ENCODE results near the gene MAST2. TPM values are rescaled to one million over a fixed set of nuclear protein-coding genes. Genes with fewer than 3 reads are reported as not detected.

The MAST2 gene
- total RNA-seq, 2 donors from 2014 or later, result 31.8 to 73.2 TPM

DNA sequence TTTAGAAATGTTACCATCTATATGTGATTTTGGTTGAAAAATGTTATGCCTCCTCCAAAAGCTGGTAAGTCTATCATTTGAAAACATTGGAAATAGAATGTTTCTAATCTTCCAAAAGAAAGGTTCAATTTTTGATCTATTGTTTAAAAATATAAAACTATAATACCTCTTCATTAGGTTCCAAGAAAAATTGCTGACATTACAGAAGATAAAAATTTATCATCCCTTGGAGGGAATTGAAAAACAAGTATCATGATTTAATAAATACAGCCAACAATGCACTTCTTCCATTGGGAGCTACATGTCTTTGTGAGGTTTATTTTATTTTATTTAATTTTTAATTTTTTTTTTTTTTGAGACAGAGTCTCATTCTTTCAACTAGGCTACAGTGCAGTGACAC is 180.6 kb downstream of the MAST2 start:
- Mint-ChIP-seq H3K36me3 (no peaks in the 10 kb centered on the region), H3K9me3 (no peaks in the 10 kb centered on the region), H3K27me3 (no peaks in the 10 kb centered on the region), H3K27ac (no peak overlapping the region), H3K4me3 (no peak overlapping the region), H3K4me1 (ENCODE audit: low read depth in 2 of 2) (peaks cover 0 to 3% of the 10 kb centered on the region in 2 donors)
- DNase-seq (ENCODE audit: low spot score) (no peak), ATAC-seq (no peak)

DNA sequence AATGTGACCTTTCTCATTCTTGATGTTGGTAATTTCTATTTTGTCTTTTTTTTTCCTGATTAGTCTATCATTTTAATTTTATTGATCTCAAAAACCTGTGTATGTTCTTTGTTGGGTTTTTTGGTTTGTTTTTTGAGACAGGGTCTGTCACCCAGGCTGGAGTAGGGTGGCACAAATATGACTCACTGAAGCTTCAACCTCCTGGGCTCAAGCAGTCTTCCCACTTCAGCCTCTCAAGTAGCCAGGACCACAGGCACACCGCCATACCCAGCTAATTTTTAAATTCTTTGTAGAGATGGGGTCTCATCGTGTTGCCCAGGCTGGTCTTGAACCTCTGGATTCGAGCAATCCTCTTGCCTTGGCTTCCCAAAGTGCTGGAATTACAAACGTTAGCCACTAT is 183.8 kb downstream of the MAST2 start:
- Mint-ChIP-seq H3K4me1 (ENCODE audit: low read depth in 2 of 2) (peaks cover 0 to 10% of the 10 kb centered on the region in 2 donors), H3K9me3 (no peaks in the 10 kb centered on the region), H3K36me3 (no peaks in the 10 kb centered on the region), H3K27ac (no peak overlapping the region), H3K27me3 (no peaks in the 10 kb centered on the region), H3K4me3 (no peak overlapping the region)
- DNase-seq (ENCODE audit: low spot score) (no peak), ATAC-seq (no peak)

DNA sequence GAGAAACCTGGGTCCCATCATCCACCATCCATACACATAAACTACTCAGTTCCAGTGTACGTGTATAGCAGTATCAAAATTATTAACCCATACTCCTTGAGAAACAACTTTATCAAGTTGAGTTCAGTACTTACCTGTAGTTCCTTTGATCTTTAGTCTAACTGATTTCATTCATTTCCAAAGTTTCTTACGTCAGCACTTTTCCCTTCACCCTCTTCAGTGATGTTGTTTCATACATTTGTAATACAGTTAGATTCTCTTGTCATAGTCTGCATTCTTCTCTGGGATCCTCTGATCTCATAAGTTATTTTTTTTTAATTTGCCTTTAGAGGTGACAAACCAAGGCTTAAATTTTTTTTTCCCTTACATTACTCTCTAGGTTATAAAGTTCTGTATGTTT is 185.8 kb downstream of the MAST2 start:
- H3K9me3 Mint-ChIP-seq, result no peaks in the 10 kb centered on the region
- no peak overlapping the region for H3K27ac Mint-ChIP-seq
- ATAC-seq, result no peak

DNA sequence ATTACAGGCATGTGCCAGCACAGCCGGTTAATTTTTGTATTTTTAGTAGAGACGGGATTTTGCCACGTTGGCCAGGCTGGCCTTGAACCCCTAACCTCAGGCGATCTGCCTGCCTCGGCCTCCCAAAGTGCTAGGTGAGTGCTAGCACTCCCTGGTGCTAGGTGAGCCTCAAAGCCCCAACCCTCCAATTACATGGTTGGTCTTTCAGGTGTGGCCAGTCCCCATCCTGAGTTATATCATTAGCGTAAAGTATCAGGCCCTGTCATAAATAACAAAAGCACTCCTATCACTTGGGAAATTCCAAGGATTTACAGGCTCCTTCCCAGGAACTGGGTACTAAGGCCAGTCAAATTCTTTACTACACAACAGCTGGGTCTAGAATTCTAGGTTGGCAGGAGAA is 191.0 kb downstream of the MAST2 start:
- Mint-ChIP-seq H3K36me3 (no peaks in the 10 kb centered on the region), H3K4me1 (ENCODE audit: low read depth in 2 of 2) (peaks cover 0 to 10% of the 10 kb centered on the region in 2 donors), H3K27me3 (no peaks in the 10 kb centered on the region), H3K4me3 (no peak overlapping the region), H3K9me3 (no peaks in the 10 kb centered on the region), H3K27ac (no peak overlapping the region)
- ATAC-seq (no peak), DNase-seq (ENCODE audit: low spot score) (no peak)

More for the DNA sequence above, 185.8 kb downstream of the MAST2 start:
- no peak for DNase-seq (ENCODE audit: low spot score)
- H3K36me3 Mint-ChIP-seq, result no peaks in the 10 kb centered on the region
- peaks cover 0 to 10% of the 10 kb centered on the region in 2 donors for H3K4me1 Mint-ChIP-seq (ENCODE audit: low read depth in 2 of 2)
- H3K4me3 Mint-ChIP-seq, result no peak overlapping the region
- H3K27me3 Mint-ChIP-seq, result no peaks in the 10 kb centered on the region

DNA sequence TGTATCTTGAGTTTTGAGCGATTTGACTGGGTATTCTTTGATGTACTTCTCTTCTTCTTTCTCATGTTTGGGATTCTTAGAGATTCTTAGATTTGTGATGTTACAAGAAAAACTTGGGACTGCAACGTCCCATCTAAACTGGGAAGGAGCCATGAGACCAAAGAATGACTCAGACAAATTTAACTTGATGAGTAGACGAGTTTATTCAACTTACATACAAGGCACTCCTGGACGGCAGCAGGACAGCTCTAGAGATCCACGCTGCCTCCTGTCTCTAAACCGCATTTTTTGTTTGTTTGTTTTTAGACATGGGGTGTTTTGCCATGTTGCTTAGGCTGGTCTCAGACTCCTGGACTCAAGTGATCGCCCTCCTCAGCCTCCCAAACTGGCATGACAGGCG is 191.9 kb downstream of the MAST2 start:
- Mint-ChIP-seq H3K4me3 (no peak overlapping the region), H3K27me3 (no peaks in the 10 kb centered on the region), H3K27ac (no peak overlapping the region), H3K4me1 (ENCODE audit: low read depth in 2 of 2) (peaks cover 0 to 7% of the 10 kb centered on the region in 2 donors), H3K9me3 (no peaks in the 10 kb centered on the region), H3K36me3 (no peaks in the 10 kb centered on the region)
- DNase-seq (ENCODE audit: low spot score), result no peak
- no peak for ATAC-seq

DNA sequence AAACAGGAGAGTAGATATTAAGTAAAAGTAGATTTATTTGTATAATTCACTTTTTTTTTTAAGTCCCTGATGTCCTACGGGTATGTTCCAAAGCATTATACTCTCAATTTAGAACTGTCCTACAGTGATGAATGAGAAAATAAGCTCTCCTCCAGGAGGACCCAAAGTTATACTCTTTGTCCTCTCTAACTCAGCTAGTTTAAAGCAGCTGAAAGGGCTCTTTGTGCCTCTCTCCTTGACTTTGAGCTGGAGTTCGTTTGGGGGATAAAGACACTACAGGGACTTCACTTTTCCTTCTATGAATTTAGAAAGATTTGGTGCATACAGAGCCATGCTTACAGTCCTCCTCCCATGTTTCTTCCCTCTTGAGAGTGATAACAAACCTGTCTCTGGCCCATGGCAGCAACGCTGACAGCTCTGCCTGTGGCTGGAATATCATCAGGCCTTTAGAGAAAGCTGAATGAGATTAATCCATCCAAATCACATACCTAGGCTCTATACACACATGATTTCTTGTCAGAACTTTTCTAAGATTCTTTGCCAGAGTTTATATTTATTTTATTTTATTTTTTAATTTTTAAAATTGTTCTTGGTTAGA is 194.7 kb downstream of the MAST2 start:
- ATAC-seq (no peak), DNase-seq (ENCODE audit: low spot score) (no peak)
- Mint-ChIP-seq H3K4me1 (ENCODE audit: low read depth in 2 of 2) (peaks cover 0 to 3% of the 10 kb centered on the region in 2 donors), H3K36me3 (no peaks in the 10 kb centered on the region), H3K27ac (peak overlapping the region in 1 of 2 donors; percentile 32), H3K9me3 (no peaks in the 10 kb centered on the region), H3K4me3 (no peak overlapping the region), H3K27me3 (no peaks in the 10 kb centered on the region)

DNA sequence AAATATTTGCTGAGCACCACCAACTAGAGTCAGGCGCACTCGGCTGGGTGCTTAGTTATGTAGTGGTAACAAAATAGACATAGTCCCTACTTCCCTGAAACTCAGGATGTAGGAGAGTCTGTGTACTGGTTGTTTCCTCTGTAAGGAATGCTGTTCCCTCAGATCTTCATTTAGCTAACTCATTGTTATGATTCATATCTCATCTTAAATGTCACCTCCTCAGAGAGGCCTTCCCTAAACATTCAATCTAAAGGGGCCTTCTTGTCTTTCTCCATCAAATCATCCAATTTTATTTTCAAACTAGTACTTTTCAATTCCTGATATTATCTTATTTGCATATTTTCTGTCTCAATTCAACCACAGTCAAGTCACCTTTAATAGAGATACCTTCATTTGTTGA is 196.1 kb downstream of the MAST2 start:
- no peaks in the 10 kb centered on the region for H3K36me3 Mint-ChIP-seq
- ATAC-seq (no peak), DNase-seq (ENCODE audit: low spot score) (no peak)
- H3K27ac Mint-ChIP-seq, result no peak overlapping the region
- H3K4me3 Mint-ChIP-seq, result no peak overlapping the region
- no peaks in the 10 kb centered on the region for H3K27me3 Mint-ChIP-seq
- H3K9me3 Mint-ChIP-seq, result no peaks in the 10 kb centered on the region
- peaks cover 0 to 3% of the 10 kb centered on the region in 2 donors for H3K4me1 Mint-ChIP-seq (ENCODE audit: low read depth in 2 of 2)

DNA sequence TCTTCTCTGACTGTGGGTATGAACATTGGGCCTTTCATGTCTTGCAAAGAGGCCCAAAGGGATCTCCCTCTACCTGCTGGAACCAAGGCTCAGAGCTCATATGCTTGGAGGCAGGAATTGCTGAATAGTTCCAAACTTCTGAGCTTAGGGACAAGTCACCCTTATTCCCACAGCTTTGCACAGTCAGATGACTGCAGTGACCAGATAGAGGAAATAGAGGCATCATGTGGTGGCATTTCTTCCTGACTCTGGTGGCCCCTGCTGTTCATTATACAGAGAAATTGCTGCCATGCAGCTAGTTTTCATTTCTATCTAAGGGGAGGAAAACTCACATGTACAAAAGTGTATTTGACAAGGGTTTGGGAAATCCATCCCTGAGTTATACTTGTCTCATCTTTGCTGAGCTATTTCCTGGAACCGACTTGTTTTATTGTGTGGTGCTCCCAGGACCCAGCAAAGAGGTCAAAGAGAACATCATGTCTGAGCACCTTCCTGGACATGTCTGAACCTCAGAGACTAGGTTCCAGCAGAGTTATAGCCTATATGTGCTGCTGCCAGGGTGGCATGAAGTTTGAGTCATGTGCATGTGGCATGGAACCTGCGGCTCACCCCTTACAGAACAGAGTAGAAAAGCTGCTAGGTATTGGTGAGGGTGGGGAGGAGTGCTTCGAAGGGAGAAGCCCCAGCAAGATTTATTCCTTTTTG is 197.8 kb downstream of the MAST2 start:
- ATAC-seq, result no peak

DNA sequence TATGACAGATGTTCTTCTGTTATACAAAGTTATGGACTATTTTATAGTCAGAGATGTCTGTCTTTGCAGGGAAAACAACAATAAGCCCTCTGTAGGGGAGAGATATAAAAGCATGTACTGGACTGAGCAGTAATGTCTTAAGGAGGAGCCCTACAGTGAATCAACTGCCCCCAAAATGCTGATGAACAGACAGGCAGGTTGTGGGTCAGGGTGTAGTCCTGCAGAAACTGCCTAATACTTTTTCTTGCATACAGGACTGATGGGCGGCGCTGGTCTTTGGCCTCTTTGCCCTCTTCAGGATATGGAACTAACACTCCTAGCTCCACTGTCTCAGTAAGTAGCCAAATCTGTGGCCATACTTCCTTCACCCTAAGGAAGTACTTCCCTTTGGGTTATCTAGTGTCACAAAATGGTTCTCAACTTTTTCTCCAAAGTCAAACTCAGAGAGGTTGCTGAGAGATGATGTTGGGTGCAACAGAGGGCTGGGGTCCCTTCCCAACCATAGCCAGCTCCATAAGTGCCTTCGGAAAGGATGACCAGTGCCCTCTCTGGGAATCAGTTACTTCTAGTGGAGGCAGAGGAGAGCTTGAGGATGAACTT is 199.2 kb downstream of the MAST2 start:
- DNase-seq (ENCODE audit: low spot score), result no peak
- Mint-ChIP-seq H3K27me3 (no peaks in the 10 kb centered on the region), H3K4me3 (no peak overlapping the region), H3K27ac (no peak overlapping the region), H3K9me3 (no peaks in the 10 kb centered on the region), H3K36me3 (peaks cover 8% of the 10 kb centered on the region), H3K4me1 (ENCODE audit: low read depth in 2 of 2) (no peaks in the 10 kb centered on the region)
- ATAC-seq, result no peak

More for the DNA sequence above, 197.8 kb downstream of the MAST2 start:
- no peaks in the 10 kb centered on the region for H3K9me3 Mint-ChIP-seq
- no peak for DNase-seq (ENCODE audit: low spot score)
- H3K27me3 Mint-ChIP-seq, result no peaks in the 10 kb centered on the region
- no peak overlapping the region for H3K27ac Mint-ChIP-seq
- no peak overlapping the region for H3K4me3 Mint-ChIP-seq
- no peaks in the 10 kb centered on the region for H3K36me3 Mint-ChIP-seq
- H3K4me1 Mint-ChIP-seq (ENCODE audit: low read depth in 2 of 2), result no peaks in the 10 kb centered on the region

DNA sequence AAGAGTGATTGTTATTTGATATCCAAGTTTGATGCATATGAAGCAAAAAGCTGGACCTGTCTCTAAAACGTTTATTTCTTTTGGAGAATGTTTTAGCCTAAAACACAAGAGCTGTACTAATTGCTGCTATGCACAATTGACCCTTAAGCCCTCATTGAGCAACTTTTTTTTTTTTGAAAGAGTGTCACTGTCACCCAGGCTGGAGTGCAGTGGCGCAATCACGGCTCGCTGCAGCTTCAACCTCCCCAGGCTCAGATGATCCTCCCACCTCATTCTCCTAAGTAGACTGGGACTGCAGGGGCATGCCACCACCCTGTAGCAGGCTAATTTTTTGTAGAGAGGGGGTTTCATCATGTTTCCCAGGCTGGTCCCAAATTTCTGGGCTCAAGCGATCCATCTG is 199.9 kb downstream of the MAST2 start:
- H3K9me3 Mint-ChIP-seq, result no peaks in the 10 kb centered on the region
- no peak overlapping the region for H3K4me3 Mint-ChIP-seq
- ATAC-seq (peak in 1 of 2 donors; percentile 28), DNase-seq (ENCODE audit: low spot score) (no peak)
- H3K27ac Mint-ChIP-seq, result no peak overlapping the region
- H3K4me1 Mint-ChIP-seq (ENCODE audit: low read depth in 2 of 2), result no peaks in the 10 kb centered on the region
- peaks cover 10% of the 10 kb centered on the region for H3K36me3 Mint-ChIP-seq
- H3K27me3 Mint-ChIP-seq, result no peaks in the 10 kb centered on the region

DNA sequence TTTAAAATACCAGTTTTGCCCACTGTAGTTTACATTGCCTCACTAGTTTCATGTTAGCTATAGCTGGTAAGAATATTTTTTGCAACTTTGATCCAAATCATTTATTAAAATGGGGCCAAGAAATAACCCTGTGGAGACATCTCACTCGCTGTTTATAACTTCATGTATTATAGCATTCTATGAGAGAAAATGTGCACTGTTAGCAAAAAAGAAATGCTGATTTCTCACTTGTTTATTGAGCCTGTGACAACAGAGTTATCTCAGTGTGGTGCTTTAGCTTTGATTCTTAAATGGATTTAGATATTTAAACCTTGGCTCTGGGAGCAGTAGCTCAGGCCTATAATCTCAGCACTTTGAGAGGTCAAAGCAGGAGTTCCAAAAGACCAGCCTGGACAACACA is 201.1 kb downstream of the MAST2 start:
- Mint-ChIP-seq H3K4me1 (ENCODE audit: low read depth in 2 of 2) (no peaks in the 10 kb centered on the region), H3K27ac (no peak overlapping the region), H3K4me3 (no peak overlapping the region), H3K36me3 (peaks cover 15% of the 10 kb centered on the region), H3K9me3 (no peaks in the 10 kb centered on the region), H3K27me3 (no peaks in the 10 kb centered on the region)
- no peak for ATAC-seq
- DNase-seq (ENCODE audit: low spot score), result no peak

DNA sequence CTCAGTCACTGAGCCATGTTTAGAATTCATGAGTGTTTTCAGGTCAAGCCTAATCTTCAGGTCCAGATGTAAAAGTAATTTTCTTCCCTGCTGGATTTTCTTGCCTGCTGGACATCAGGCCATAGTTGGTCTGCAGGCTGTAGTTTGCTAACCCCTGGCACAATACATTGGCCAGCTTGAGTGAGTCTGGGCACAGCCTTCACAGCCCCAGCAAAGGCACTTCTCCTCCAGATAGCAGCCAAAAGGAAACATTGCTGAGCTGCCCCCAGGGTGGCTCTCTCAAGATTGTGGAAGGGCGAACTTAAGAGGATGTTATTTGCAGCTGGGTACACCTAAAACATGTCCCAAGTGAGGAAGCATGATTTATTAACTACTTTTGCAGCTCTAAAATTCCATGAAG is 202.2 kb downstream of the MAST2 start:
- Mint-ChIP-seq H3K4me1 (ENCODE audit: low read depth in 2 of 2) (no peaks in the 10 kb centered on the region), H3K27ac (no peak overlapping the region), H3K36me3 (peaks cover 25% of the 10 kb centered on the region)

DNA sequence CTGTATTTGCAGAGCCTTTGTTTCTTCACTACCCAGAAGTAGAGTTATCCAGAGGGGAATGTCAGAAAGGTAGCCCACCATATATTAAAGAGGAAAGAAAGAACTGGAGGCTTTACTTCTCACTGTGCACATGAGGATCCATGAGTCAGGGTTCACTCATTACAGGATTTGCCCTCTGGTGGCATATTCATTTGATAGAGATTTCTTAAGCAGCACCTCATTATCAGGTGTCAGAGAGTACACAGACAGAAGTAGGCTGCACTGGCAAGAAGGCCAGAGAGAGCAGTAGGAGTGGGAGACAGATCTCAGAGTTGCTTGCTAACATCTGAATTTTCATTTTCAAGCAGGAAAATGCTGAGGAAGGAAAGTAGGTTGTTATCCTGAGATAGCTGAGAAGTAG is 205.2 kb downstream of the MAST2 start:
- H3K9me3 Mint-ChIP-seq, result no peaks in the 10 kb centered on the region
- H3K27ac Mint-ChIP-seq, result no peak overlapping the region
- no peak for ATAC-seq
- no peaks in the 10 kb centered on the region for H3K27me3 Mint-ChIP-seq
- no peak for DNase-seq (ENCODE audit: low spot score)
- peaks cover 25% of the 10 kb centered on the region for H3K36me3 Mint-ChIP-seq
- H3K4me3 Mint-ChIP-seq, result no peak overlapping the region
- no peaks in the 10 kb centered on the region for H3K4me1 Mint-ChIP-seq (ENCODE audit: low read depth in 2 of 2)

More for the DNA sequence above, 202.2 kb downstream of the MAST2 start:
- Mint-ChIP-seq H3K4me3 (no peak overlapping the region), H3K27me3 (no peaks in the 10 kb centered on the region), H3K9me3 (no peaks in the 10 kb centered on the region)
- DNase-seq (ENCODE audit: low spot score) (no peak), ATAC-seq (no peak)

DNA sequence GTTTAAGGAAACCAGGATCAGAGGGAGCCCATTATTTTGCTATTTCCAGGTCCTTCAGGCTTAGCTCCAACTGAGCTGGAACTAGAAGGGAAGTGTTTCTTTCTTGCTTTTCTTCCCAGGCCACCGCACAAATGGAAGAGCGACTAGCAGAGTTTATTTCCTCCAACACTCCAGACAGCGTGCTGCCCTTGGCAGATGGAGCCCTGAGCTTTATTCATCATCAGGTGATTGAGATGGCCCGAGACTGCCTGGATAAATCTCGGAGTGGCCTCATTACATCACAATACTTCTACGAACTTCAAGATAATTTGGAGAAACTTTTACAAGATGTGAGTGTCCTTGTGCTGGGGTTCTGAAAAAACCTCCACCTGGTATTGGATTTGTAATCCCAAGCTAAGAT is 207.2 kb downstream of the MAST2 start:
- H3K9me3 Mint-ChIP-seq, result no peaks in the 10 kb centered on the region
- no peak overlapping the region for H3K27ac Mint-ChIP-seq
- H3K4me1 Mint-ChIP-seq (ENCODE audit: low read depth in 2 of 2), result no peaks in the 10 kb centered on the region
- H3K36me3 Mint-ChIP-seq, result peaks cover 25% of the 10 kb centered on the region
- no peaks in the 10 kb centered on the region for H3K27me3 Mint-ChIP-seq
- ATAC-seq (no peak), DNase-seq (ENCODE audit: low spot score) (no peak)
- H3K4me3 Mint-ChIP-seq, result no peak overlapping the region

All from natural killer cell treated with Interleukin-12 subunit alpha and Interleukin-12 subunit beta and Interleukin-15 and Interleukin-18, amount 100 ng/mL, for 72 hours (primary cell).